ENCODE measurements around the gene LYPD4. TPM values are rescaled to one million over a fixed set of nuclear protein-coding genes. Genes with fewer than 3 reads are reported as not detected.
"Not testable (repeated sequence)": the region's sequence is repeated elsewhere in the genome, so short reads cannot be mapped to it uniquely, and the experiment has no call there.

The LYPD4 gene
- total RNA-seq, 2 donors from 2014 or later: not detected

GRCh38 chr19:41880329-41880708, 35.8 kb upstream of the LYPD4 start:
- H3K9me3 Mint-ChIP-seq: no peaks in the 10 kb centered on the region
- no peak for DNase-seq
- H3K36me3 Mint-ChIP-seq (ENCODE audit: insufficient read depth in 2 of 2): peaks cover 6 to 14% of the 10 kb centered on the region in 2 donors
- peaks cover 53% of the 10 kb centered on the region for H3K4me1 Mint-ChIP-seq (ENCODE audit: low read depth)
- ATAC-seq (replicated peaks in 1 of 2): no peak
- no peak overlapping the region for H3K27ac Mint-ChIP-seq
- no peak overlapping the region for H3K4me3 Mint-ChIP-seq
- H3K27me3 Mint-ChIP-seq (ENCODE audit: low read depth): no peaks in the 10 kb centered on the region

- no peak overlapping the region for H3K27ac Mint-ChIP-seq
- peaks cover 52% of the 10 kb centered on the region for H3K4me1 Mint-ChIP-seq (ENCODE audit: low read depth)
- H3K36me3 Mint-ChIP-seq (ENCODE audit: insufficient read depth in 2 of 2): peaks cover 6 to 12% of the 10 kb centered on the region in 2 donors
These were observed 35.3 kb upstream of the LYPD4 start for GRCh38 chr19:41879670-41880328.

GRCh38 chr19:41879080-41879479, 34.6 kb upstream of the LYPD4 start:
- Mint-ChIP-seq H3K4me3 (no peak overlapping the region), H3K27me3 (ENCODE audit: low read depth) (no peaks in the 10 kb centered on the region), H3K9me3 (no peaks in the 10 kb centered on the region), H3K4me1 (ENCODE audit: low read depth) (peaks cover 50% of the 10 kb centered on the region), H3K27ac (no peak overlapping the region), H3K36me3 (ENCODE audit: insufficient read depth in 2 of 2) (peaks cover 6 to 12% of the 10 kb centered on the region in 2 donors)
- DNase-seq (no peak), ATAC-seq (replicated peaks in 1 of 2) (no peak)

More at GRCh38 chr19:41879670-41880328, 35.3 kb upstream of the LYPD4 start:
- Mint-ChIP-seq H3K9me3 (no peaks in the 10 kb centered on the region), H3K27me3 (ENCODE audit: low read depth) (no peaks in the 10 kb centered on the region), H3K4me3 (no peak overlapping the region)
- DNase-seq (no peak), ATAC-seq (replicated peaks in 1 of 2) (no peak)

- ATAC-seq (replicated peaks in 1 of 2): peak; percentile 5 to 10
- Mint-ChIP-seq H3K4me3 (peak overlapping the region; percentile 54 to 78), H3K36me3 (ENCODE audit: insufficient read depth in 2 of 2) (peaks cover 5 to 6% of the 10 kb centered on the region in 2 donors), H3K27me3 (ENCODE audit: low read depth) (no peaks in the 10 kb centered on the region), H3K4me1 (ENCODE audit: low read depth) (peaks cover 53% of the 10 kb centered on the region), H3K9me3 (no peaks in the 10 kb centered on the region), H3K27ac (peak overlapping the region; percentile 90)
- DNase-seq: peak in 1 of 2 donors; percentile 22
These were observed 33.7 kb upstream of the LYPD4 start for GRCh38 chr19:41877916-41878905.

GRCh38 chr19:41876847-41877832, 32.7 kb upstream of the LYPD4 start, which contains the start of gene CD79A:
Gene CD79A, plus strand, starts transcription at chr19:41877279. Its CDS starts 26 bp downstream, at chr19:41877305.
- Mint-ChIP-seq H3K4me1 (ENCODE audit: low read depth) (peaks cover 59% of the 10 kb centered on the region), H3K9me3 (no peaks in the 10 kb centered on the region), H3K27me3 (ENCODE audit: low read depth) (no peaks in the 10 kb centered on the region), H3K36me3 (ENCODE audit: insufficient read depth in 2 of 2) (peaks cover 0 to under 1% of the 10 kb centered on the region in 2 donors), H3K4me3 (peak within 1 kb of the TSS; percentile 54 to 78), H3K27ac (peak within 1 kb of the TSS; percentile 90)
- DNase-seq (peak in 1 of 2 donors; percentile 37), ATAC-seq (replicated peaks in 1 of 2) (peak; percentile 2 to 8)

GRCh38 chr19:41875973-41876372, 31.5 kb upstream of the LYPD4 start:
- ATAC-seq (replicated peaks in 1 of 2); H3K27me3 Mint-ChIP-seq (ENCODE audit: low read depth); H3K36me3 Mint-ChIP-seq (ENCODE audit: insufficient read depth in 2 of 2); H3K9me3 Mint-ChIP-seq: not testable (repeated sequence)
- DNase-seq: peak in 1 of 2 donors; percentile 0
- peak overlapping the region; percentile 49 to 60 for H3K4me3 Mint-ChIP-seq
- peak overlapping the region; percentile 18 for H3K27ac Mint-ChIP-seq
- H3K4me1 Mint-ChIP-seq (ENCODE audit: low read depth): peaks cover 63% of the 10 kb centered on the region

- no peak for ATAC-seq (replicated peaks in 1 of 2)
- peaks cover 87% of the 10 kb centered on the region for H3K4me1 Mint-ChIP-seq (ENCODE audit: low read depth)
- no peaks in the 10 kb centered on the region for H3K9me3 Mint-ChIP-seq
- DNase-seq: peak; percentile 68 to 73
- H3K27me3 Mint-ChIP-seq (ENCODE audit: low read depth): no peaks in the 10 kb centered on the region
- H3K4me3 Mint-ChIP-seq: peak overlapping the region in 1 of 2 donors; percentile 20
- H3K27ac Mint-ChIP-seq: peak overlapping the region; percentile 75
- H3K36me3 Mint-ChIP-seq (ENCODE audit: insufficient read depth in 2 of 2): peaks cover 6 to 19% of the 10 kb centered on the region in 2 donors
These were observed 28.5 kb upstream of the LYPD4 start for GRCh38 chr19:41872775-41873647.

- peaks cover 87% of the 10 kb centered on the region for H3K4me1 Mint-ChIP-seq (ENCODE audit: low read depth)
- DNase-seq (no peak), ATAC-seq (replicated peaks in 1 of 2) (no peak)
These were observed 27.9 kb upstream of the LYPD4 start for GRCh38 chr19:41872384-41872774.

GRCh38 chr19:41871573-41872383, 27.3 kb upstream of the LYPD4 start:
- peaks cover 83% of the 10 kb centered on the region for H3K4me1 Mint-ChIP-seq (ENCODE audit: low read depth)
- no peaks in the 10 kb centered on the region for H3K27me3 Mint-ChIP-seq (ENCODE audit: low read depth)
- H3K4me3 Mint-ChIP-seq: peak overlapping the region; percentile 72 to 85
- peak overlapping the region; percentile 99 for H3K27ac Mint-ChIP-seq
- H3K9me3 Mint-ChIP-seq: no peaks in the 10 kb centered on the region
- ATAC-seq (replicated peaks in 1 of 2): peak; percentile 67 to 76
- DNase-seq: peak; percentile 80 to 85
- H3K36me3 Mint-ChIP-seq (ENCODE audit: insufficient read depth in 2 of 2): peaks cover 6 to 20% of the 10 kb centered on the region in 2 donors

More at GRCh38 chr19:41872384-41872774, 27.9 kb upstream of the LYPD4 start:
- Mint-ChIP-seq H3K36me3 (ENCODE audit: insufficient read depth in 2 of 2) (peaks cover 6 to 19% of the 10 kb centered on the region in 2 donors), H3K9me3 (no peaks in the 10 kb centered on the region), H3K27me3 (ENCODE audit: low read depth) (no peaks in the 10 kb centered on the region), H3K4me3 (peak overlapping the region in 1 of 2 donors; percentile 20), H3K27ac (peak overlapping the region; percentile 75)

GRCh38 chr19:41870401-41870873, 26.0 kb upstream of the LYPD4 start:
- no peaks in the 10 kb centered on the region for H3K27me3 Mint-ChIP-seq (ENCODE audit: low read depth)
- DNase-seq (peak; percentile 41 to 51), ATAC-seq (replicated peaks in 1 of 2) (peak; percentile 22 to 37)
- H3K9me3 Mint-ChIP-seq: no peaks in the 10 kb centered on the region
- peaks cover 83% of the 10 kb centered on the region for H3K4me1 Mint-ChIP-seq (ENCODE audit: low read depth)
- H3K4me3 Mint-ChIP-seq: peak overlapping the region; percentile 46 to 66
- peaks cover 6 to 33% of the 10 kb centered on the region in 2 donors for H3K36me3 Mint-ChIP-seq (ENCODE audit: insufficient read depth in 2 of 2)
- H3K27ac Mint-ChIP-seq: peak overlapping the region; percentile 3
